Neuronal stem cell (in vitro differentiated cells): ENCODE results near the gene ZMYM4.
A peak's percentile ranks its signal among the peaks of the same experiment; 100 is the strongest.

ENCODE experiments used
- DNase-seq: peaks from one replicate; pipeline ENCODE4 v3.0.0-alpha.2; 2013; ENCODE audit warnings: low spot score
- H2AFZ ChIP-seq: one replicate; pipeline ENCODE4 v1.6.1; 2013; ENCODE audit warnings: mild to moderate bottlenecking, low read length, inconsistent platforms
- H2AK5ac ChIP-seq: 2 replicates; pipeline ENCODE4 v1.6.1; 2013; ENCODE audit warnings: low read depth, mild to moderate bottlenecking, inconsistent platforms, low read length, moderate library complexity, mixed read lengths
- H2BK120ac ChIP-seq: 2 replicates; pipeline ENCODE4 v1.6.1; 2013; ENCODE audit warnings: low read depth, mild to moderate bottlenecking, inconsistent platforms, low read length, moderate library complexity, mixed read lengths
- H2BK12ac ChIP-seq: one replicate; pipeline ENCODE4 v1.6.1; 2013; ENCODE audit warnings: low read length, inconsistent platforms
- H2BK15ac ChIP-seq: 2 replicates; pipeline ENCODE4 v1.6.1; 2013; ENCODE audit warnings: mild to moderate bottlenecking, low read length, inconsistent platforms, mixed read lengths
- H2BK5ac ChIP-seq: one replicate; pipeline ENCODE4 v1.6.1; 2013; ENCODE audit warnings: inconsistent platforms, mild to moderate bottlenecking, low read length, moderate library complexity
- H3K14ac ChIP-seq: one replicate; pipeline ENCODE4 v1.6.1; 2013; ENCODE audit warnings: low read length, inconsistent platforms
- H3K18ac ChIP-seq: 2 replicates; pipeline ENCODE4 v1.6.1; 2013; ENCODE audit warnings: low read length, inconsistent platforms
- H3K23ac ChIP-seq: 2 replicates; pipeline ENCODE4 v1.6.1; 2013; ENCODE audit warnings: low read depth, mild to moderate bottlenecking, mixed read lengths, low read length, inconsistent platforms; ENCODE audit not compliant: poor library complexity
- H3K27ac ChIP-seq: replicated peaks from 3 replicates; pipeline ENCODE4 v1.5.1; 2013; ENCODE audit warnings: low read length, inconsistent platforms
- H3K27me3 ChIP-seq, 3 experiments: 2 replicates each; pipeline ENCODE4 v1.6.1; 2013; ENCODE audit warnings: low read length in 3 of 3, mild to moderate bottlenecking in 2 of 3, inconsistent platforms in 1 of 3, low read depth in 1 of 3, mixed read lengths in 1 of 3, moderate library complexity in 1 of 3; ENCODE audit not compliant: control insufficient read depth in 3 of 3, insufficient read depth in 3 of 3
- H3K36me3 ChIP-seq, 2 donors: replicated peaks in 1 of 2; 2 replicates each; pipeline ENCODE4 v1.6.1; 2013; ENCODE audit warnings: low read length in 2 of 2; ENCODE audit not compliant: control insufficient read depth in 2 of 2, insufficient read depth in 2 of 2
- H3K4ac ChIP-seq: 2 replicates; pipeline ENCODE4 v1.6.1; 2013; ENCODE audit warnings: inconsistent platforms, mild to moderate bottlenecking, low read length, moderate library complexity
- H3K4me1 ChIP-seq, 2 donors: 1 replicate in 1 of 2; 2 replicates in 1 of 2; pipeline ENCODE4 v1.6.1; 2013; ENCODE audit warnings: low read length in 2 of 2, low read depth in 1 of 2; ENCODE audit not compliant: control insufficient read depth in 2 of 2, insufficient read depth in 1 of 2
- H3K4me2 ChIP-seq: one replicate; pipeline ENCODE4 v1.6.1; 2013; ENCODE audit warnings: mild to moderate bottlenecking, low read length, inconsistent platforms; ENCODE audit not compliant: insufficient read depth, poor library complexity, severe bottlenecking
- H3K4me3 ChIP-seq, 2 donors: 2 replicates each; pipeline ENCODE4 v1.5.1; 2013; ENCODE audit warnings: low read length in 2 of 2, mild to moderate bottlenecking in 2 of 2, inconsistent platforms in 1 of 2, moderate library complexity in 1 of 2
- H3K79me1 ChIP-seq: one replicate; pipeline ENCODE4 v1.6.1; 2013; ENCODE audit warnings: low read depth, mild to moderate bottlenecking, inconsistent platforms, low read length, moderate library complexity
- H3K9ac ChIP-seq: one replicate; pipeline ENCODE4 v1.6.1; 2013; ENCODE audit warnings: mild to moderate bottlenecking, low read depth, low read length, inconsistent platforms; ENCODE audit not compliant: poor library complexity
- H3K9me3 ChIP-seq, 2 donors: replicated peaks in 1 of 2; 2 replicates each; pipeline versions ENCODE3 to v1.6.1; 2013; ENCODE audit warnings: low read length in 2 of 2, mild to moderate bottlenecking in 2 of 2, inconsistent platforms in 1 of 2, low read depth in 1 of 2, mixed read lengths in 1 of 2, moderate library complexity in 1 of 2; ENCODE audit not compliant: control insufficient read depth in 2 of 2, insufficient read depth in 1 of 2
- H4K8ac ChIP-seq: one replicate; pipeline ENCODE4 v1.6.1; 2013; ENCODE audit warnings: low read depth, mild to moderate bottlenecking, inconsistent platforms, low read length, moderate library complexity
- H4K91ac ChIP-seq: one replicate; pipeline ENCODE4 v1.6.1; 2013; ENCODE audit warnings: low read length, low read depth, mild to moderate bottlenecking, inconsistent platforms; ENCODE audit not compliant: poor library complexity
- WGBS, 2 donors: extraction: QIAGEN DNeasy Blood & Tissue Kit; methylation state at CpG; one replicate each; pipeline ENCODE4 v1.1.7; 2013; ENCODE audit warnings: missing lambda C conversion rate in 2 of 2, mixed read lengths in 1 of 2; ENCODE audit not compliant: insufficient read length in 2 of 2, insufficient replicate concordance in 1 of 2; ENCODE audit errors: extremely low coverage in 2 of 2; 5-methylcytosine and 5-hydroxymethylcytosine counted together

The ZMYM4 gene

DNA sequence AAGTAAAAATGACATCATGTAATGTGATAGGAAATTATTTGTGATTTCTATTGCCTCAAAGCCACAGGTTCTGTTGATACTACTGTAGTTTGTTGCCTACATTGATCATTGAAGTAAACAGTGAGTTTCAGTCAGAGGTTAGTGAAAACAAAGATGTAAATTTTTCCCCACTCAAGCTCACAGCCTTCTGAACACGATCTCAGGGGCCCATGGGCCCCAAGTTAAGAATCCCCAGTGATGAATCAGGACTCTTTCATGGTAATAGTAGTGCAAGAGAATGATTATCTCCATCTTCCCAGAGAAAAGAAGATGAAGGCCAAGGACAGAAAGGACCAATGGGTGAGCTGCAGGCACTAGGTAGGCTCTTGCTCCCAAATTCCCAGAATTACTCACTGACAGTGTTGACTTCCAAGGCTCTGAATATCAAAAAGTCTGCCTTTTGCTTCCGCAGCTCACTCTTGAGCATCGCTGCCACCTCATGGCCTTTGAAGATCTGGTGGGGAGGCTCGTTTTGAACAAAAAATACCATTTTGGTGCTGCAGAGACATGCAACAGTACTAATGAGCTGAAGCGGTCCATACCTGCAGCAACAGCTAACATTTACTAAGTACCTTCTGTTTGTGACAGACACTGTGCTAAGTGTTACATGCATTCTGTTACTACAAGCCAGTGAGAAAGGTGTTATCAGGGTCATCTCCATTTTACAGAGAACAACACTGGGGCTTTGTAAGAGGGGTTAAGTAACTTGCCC, 175.4 kb downstream of the ZMYM4 start:
- H2AFZ ChIP-seq: no peak overlapping the region
- H3K9me3 ChIP-seq: no peaks in the 10 kb centered on the region
- H3K23ac ChIP-seq: no peak overlapping the region
- no peak for DNase-seq
- H3K27ac ChIP-seq: no peak overlapping the region
- H3K4ac ChIP-seq: no peak overlapping the region
- H4K8ac ChIP-seq: no peak overlapping the region
- H2BK5ac ChIP-seq: no peak overlapping the region
- no peak overlapping the region for H3K4me2 ChIP-seq
- H4K91ac ChIP-seq: no peak overlapping the region
- H3K14ac ChIP-seq: no peak overlapping the region
- H2BK15ac ChIP-seq: no peak overlapping the region
- H3K36me3 ChIP-seq: peaks cover 33 to 97% of the 10 kb centered on the region in 2 donors
- no peak overlapping the region for H2AK5ac ChIP-seq
- H3K79me1 ChIP-seq: no peaks in the 10 kb centered on the region
- no peaks in the 10 kb centered on the region for H3K4me1 ChIP-seq
- no peak overlapping the region for H2BK120ac ChIP-seq
- WGBS, 2 donors: no CpG with 5 or more reads among the region's 5 CpGs
- no peak overlapping the region for H3K9ac ChIP-seq
- no peak overlapping the region for H3K18ac ChIP-seq
- no peak overlapping the region for H2BK12ac ChIP-seq
- H3K27me3 ChIP-seq: no peaks in the 10 kb centered on the region
- no peak overlapping the region for H3K4me3 ChIP-seq

DNA sequence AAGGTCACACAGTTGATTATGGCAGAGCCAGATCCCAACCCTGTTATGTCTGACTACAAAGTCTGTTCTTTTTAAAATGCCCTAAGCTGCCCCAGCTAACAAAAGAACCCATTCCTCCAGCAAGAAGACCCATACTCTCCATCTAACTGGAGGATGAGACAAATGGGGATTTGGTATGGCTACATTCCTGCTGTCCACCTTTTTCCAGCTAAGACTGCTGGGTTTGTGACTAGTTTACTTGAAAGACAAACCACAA, 175.9 kb downstream of the ZMYM4 start:
- no peaks in the 10 kb centered on the region for H3K27me3 ChIP-seq

DNA sequence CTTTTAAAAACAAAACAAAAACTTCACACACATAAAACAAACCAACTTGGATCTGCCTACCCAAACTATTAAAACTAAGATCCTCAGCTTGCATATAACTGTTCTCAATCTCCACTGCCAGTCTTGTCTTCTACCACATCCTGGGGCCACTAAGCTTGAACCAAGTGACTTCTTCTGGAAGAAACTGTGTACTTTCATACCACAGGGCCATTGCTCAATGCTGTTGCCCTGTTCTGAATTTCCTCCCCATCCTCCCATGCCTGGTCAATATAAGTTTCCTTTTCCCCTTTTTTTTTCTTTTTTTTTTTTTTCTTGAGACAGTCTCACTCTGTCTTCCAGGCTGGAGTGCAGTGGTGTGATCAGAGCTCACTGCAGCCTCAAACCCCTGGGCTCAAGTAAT, 178.8 kb downstream of the ZMYM4 start:
- no peak overlapping the region for H3K4me3 ChIP-seq

More for the DNA sequence above, 175.9 kb downstream of the ZMYM4 start:
- Histone ChIP-seq H3K18ac (no peak overlapping the region), H3K14ac (no peak overlapping the region), H3K9ac (no peak overlapping the region), H4K8ac (no peak overlapping the region), H3K4me3 (no peak overlapping the region), H3K36me3 (peaks cover 32 to 97% of the 10 kb centered on the region in 2 donors), H4K91ac (no peak overlapping the region), H3K23ac (no peak overlapping the region), H2BK5ac (no peak overlapping the region), H3K4me2 (no peak overlapping the region), H2BK15ac (no peak overlapping the region), H3K9me3 (no peaks in the 10 kb centered on the region), H2AFZ (no peak overlapping the region), H3K79me1 (no peaks in the 10 kb centered on the region), H2AK5ac (no peak overlapping the region), H3K4ac (no peak overlapping the region), H3K27ac (peak overlapping the region; percentile 9), H2BK120ac (no peak overlapping the region), H3K4me1 (no peaks in the 10 kb centered on the region), H2BK12ac (no peak overlapping the region)
- no peak for DNase-seq

DNA sequence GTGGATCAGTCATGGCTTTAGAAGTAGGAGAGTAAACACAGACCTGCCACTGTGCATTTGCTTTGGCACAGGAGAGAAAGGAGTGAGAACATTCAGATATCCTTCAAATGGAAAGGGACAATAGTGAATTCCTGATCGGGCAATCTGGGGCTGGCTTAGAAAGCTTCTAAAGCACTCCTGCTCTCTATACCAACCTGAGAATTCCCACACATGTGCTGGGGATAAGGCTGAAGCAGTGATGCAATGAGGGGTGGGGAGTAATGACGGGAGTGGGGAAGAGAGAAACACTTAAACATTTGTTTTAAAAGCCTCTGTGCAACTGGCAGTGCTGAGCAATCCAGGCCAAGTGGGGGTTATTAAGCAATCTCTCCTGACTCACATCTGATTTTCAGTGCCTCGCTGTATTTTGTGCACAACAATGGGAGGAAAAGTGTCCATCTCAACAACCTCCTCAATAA, 179.9 kb downstream of the ZMYM4 start:
- Histone ChIP-seq H3K4me1 (no peaks in the 10 kb centered on the region), H3K9ac (no peak overlapping the region), H3K79me1 (no peaks in the 10 kb centered on the region), H2BK12ac (no peak overlapping the region), H2AFZ (no peak overlapping the region), H3K18ac (no peak overlapping the region), H3K27ac (no peak overlapping the region), H2BK15ac (no peak overlapping the region), H3K27me3 (no peaks in the 10 kb centered on the region), H4K91ac (no peak overlapping the region), H2AK5ac (no peak overlapping the region), H2BK5ac (no peak overlapping the region), H3K36me3 (peaks cover 26 to 94% of the 10 kb centered on the region in 2 donors), H3K4ac (no peak overlapping the region), H3K9me3 (no peaks in the 10 kb centered on the region), H3K4me2 (no peak overlapping the region), H2BK120ac (no peak overlapping the region), H4K8ac (no peak overlapping the region), H3K23ac (no peak overlapping the region), H3K4me3 (no peak overlapping the region), H3K14ac (no peak overlapping the region)
- DNase-seq: no peak
- WGBS, 2 donors: no CpG with 5 or more reads among the region's 3 CpGs

More for the DNA sequence above, 178.8 kb downstream of the ZMYM4 start:
- Histone ChIP-seq H3K23ac (no peak overlapping the region), H2BK120ac (no peak overlapping the region), H3K27ac (no peak overlapping the region), H4K8ac (no peak overlapping the region), H3K18ac (no peak overlapping the region), H3K36me3 (peaks cover 33 to 93% of the 10 kb centered on the region in 2 donors), H4K91ac (no peak overlapping the region), H3K79me1 (no peaks in the 10 kb centered on the region), H2BK5ac (no peak overlapping the region), H3K9ac (no peak overlapping the region), H3K27me3 (no peaks in the 10 kb centered on the region), H3K9me3 (no peaks in the 10 kb centered on the region), H3K4me2 (no peak overlapping the region), H2BK15ac (no peak overlapping the region), H2BK12ac (no peak overlapping the region), H2AK5ac (no peak overlapping the region), H3K4ac (no peak overlapping the region), H3K4me1 (no peaks in the 10 kb centered on the region), H2AFZ (no peak overlapping the region), H3K14ac (no peak overlapping the region)
- no peak for DNase-seq
